ENCODE measurements around the gene WDR46. TPM values are rescaled to one million over a fixed set of nuclear protein-coding genes. Genes with fewer than 3 reads are reported as not detected.

Gene WDR46
- total RNA-seq, 1 donor from 2014 or later, result 117 TPM

DNA sequence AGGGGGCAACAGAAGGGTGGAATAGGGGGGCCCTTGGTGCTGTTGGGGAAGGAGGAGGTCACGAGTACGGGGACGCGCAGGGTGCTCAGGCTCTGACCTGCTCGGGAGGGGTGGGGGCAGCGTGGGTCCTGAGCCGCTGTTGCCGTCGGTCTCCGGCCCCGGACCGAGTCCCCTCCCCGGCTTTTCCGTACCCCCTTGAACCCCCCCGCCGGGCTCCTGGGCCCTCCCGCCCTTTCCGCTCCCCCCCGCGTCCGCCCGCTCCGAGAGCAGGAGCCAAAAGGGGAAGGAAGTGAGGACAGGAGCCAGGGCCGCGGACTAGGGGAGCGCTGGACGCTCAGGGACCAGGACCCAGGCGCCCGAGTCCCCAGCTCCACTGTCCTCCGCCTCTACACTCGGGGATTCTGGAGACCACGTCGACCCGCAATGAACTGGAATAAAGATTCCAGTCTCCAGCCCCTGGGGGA is 9.8 kb upstream of the WDR46 start, which contains the start of gene RGL2:
Gene RGL2, minus strand, starts transcription at position 170 of the 464 bp plus-strand sequence. CDS start 332 bp downstream, outside the sequence.
- POLR2A ChIA-PET, result interaction anchor here (0.6 to 5.3 kb wide), 23 partner anchors 9 to 1560 kb away, joined by 3 to 84 read pairs (median 5); partner anchors contain the start of genes B3GALT4, CUTA, PFDN6 and RING1
- H3K27ac Mint-ChIP-seq, result peak within 1 kb of the TSS; percentile 98
- DNase-seq (peak; percentile 63), ATAC-seq (ENCODE audit: low read depth) (peak; percentile 45)
- TF ChIP-seq, protein P1, sequence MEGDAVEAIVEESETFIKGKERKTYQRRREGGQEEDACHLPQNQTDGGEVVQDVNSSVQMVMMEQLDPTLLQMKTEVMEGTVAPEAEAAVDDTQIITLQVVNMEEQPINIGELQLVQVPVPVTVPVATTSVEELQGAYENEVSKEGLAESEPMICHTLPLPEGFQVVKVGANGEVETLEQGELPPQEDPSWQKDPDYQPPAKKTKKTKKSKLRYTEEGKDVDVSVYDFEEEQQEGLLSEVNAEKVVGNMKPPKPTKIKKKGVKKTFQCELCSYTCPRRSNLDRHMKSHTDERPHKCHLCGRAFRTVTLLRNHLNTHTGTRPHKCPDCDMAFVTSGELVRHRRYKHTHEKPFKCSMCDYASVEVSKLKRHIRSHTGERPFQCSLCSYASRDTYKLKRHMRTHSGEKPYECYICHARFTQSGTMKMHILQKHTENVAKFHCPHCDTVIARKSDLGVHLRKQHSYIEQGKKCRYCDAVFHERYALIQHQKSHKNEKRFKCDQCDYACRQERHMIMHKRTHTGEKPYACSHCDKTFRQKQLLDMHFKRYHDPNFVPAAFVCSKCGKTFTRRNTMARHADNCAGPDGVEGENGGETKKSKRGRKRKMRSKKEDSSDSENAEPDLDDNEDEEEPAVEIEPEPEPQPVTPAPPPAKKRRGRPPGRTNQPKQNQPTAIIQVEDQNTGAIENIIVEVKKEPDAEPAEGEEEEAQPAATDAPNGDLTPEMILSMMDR (IDR thresholded peaks at IDR 0.05), result no peak
- intact Hi-C loops (cut with micrococcal nuclease), result loop anchor here (1.0 to 5.0 kb wide), 11 partner anchors 10 to 137 kb away; partner anchors contain the start of genes B3GALT4, KIFC1, PFDN6 and RXRB
- peaks cover 74% of the 10 kb centered on the region for H3K36me3 Mint-ChIP-seq (ENCODE audit: low read depth)
- H3K27me3 Mint-ChIP-seq, result no peaks in the 10 kb centered on the region
- peaks cover 32% of the 10 kb centered on the region for H3K4me1 Mint-ChIP-seq
- H3K4me3 Mint-ChIP-seq, result peak within 1 kb of the TSS; percentile 96
- CTCF ChIA-PET, result interaction anchor here (0.7 to 3.2 kb wide), 9 partner anchors 10 to 46 kb away, joined by 3 to 17 read pairs (median 4); partner anchors contain the start of genes B3GALT4, PFDN6, WDR46 and ZBTB22
- H3K9me3 Mint-ChIP-seq, result no peaks in the 10 kb centered on the region

DNA sequence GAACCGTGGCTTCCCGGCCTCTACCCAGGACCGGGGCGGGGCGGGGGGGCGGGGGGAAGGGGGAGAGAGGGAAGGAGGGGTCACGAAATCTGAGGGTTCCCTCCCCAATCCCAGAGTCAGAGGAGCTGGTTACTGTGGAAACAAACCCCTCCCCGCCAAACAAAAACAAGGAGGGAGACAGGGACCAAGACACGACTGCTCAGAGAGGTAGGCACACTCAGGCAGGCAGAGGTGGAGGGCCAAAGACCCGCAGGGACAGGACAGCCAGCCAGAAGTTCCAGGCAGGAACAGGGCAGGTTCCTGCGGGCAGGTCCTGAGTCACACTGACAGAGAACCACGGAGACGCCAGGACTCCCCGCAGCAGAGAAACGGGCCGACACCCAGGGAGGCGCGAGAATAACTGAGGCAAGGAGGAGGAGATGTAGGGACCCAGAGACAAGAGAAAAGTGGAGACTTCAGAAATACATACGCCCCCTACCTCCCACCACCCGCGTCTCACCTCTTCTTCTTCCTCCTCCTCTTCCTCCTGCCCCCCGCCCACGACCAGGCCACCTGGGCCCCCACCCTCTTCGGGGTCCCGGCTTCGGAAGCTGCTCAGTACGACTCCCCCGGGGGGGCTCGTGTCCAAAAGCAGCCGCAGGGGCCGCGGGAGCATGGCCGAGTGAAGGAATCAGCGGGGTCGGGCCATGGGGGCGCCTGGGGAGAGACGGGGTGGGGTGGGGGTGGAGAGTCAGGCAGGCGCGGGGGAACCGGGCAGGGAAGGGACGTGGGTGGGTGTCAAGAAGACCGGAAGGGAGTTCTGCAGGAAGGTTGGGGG is 9.1 kb upstream of the WDR46 start:
- peak; percentile 19 for ATAC-seq (ENCODE audit: low read depth)
- peaks cover 74% of the 10 kb centered on the region for H3K36me3 Mint-ChIP-seq (ENCODE audit: low read depth)
- intact Hi-C loops (cut with micrococcal nuclease), result loop anchor here (5.0 kb wide), 2 partner anchors 129 to 136 kb away; no protein-coding TSS in a partner anchor
- H3K9me3 Mint-ChIP-seq, result no peaks in the 10 kb centered on the region
- H3K4me3 Mint-ChIP-seq, result peak overlapping the region; percentile 96
- no peaks in the 10 kb centered on the region for H3K27me3 Mint-ChIP-seq
- peaks cover 29% of the 10 kb centered on the region for H3K4me1 Mint-ChIP-seq
- ChIA-PET CTCF (interaction anchor here (1.4 to 3.2 kb wide), 7 partner anchors 9 to 47 kb away, joined by 3 to 17 read pairs (median 9); partner anchors contain the start of genes B3GALT4, PFDN6 and WDR46), POLR2A (interaction anchor here (0.7 to 5.3 kb wide), 18 partner anchors 9 to 1102 kb away, joined by 3 to 84 read pairs (median 16); partner anchors contain the start of genes B3GALT4, CUTA, PFDN6 and RPS18)
- DNase-seq, result peak; percentile 54
- H3K27ac Mint-ChIP-seq, result peak overlapping the region; percentile 98
- TF ChIP-seq, protein P1 (IDR thresholded peaks at IDR 0.05), result no peak

DNA sequence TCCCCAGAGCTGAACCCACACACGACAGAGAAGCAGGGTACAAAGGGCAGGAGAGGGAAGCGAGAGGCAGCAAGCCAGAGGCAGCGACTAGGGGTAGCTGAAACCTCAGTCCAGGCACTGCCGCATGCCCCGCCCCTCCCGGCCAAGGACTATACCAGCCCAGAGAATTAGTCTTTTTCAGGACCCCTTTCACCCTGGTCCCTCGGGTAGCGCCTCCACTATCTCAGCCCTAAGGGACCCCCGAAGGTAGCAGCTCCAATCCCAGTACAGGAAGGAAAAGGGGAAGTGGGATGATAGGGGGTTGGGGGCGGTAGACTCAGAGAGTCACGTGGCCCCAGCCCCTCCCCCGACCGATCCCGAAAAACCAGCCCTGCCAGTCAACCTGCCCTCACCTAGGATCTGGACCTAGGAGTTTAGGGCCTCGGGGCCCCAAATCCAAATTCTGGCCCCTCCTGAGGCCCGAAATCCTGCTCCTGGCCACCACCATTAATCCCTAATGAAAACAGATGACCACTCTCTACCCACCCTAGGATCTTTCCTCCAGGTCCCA is 8.4 kb upstream of the WDR46 start:
- POLR2A ChIA-PET, result interaction anchor here (0.6 to 5.3 kb wide), 13 partner anchors 8 to 1102 kb away, joined by 3 to 84 read pairs (median 19); partner anchors contain the start of genes B3GALT4, PFDN6, RPS18 and RXRB
- Mint-ChIP-seq H3K9me3 (no peaks in the 10 kb centered on the region), H3K27me3 (no peaks in the 10 kb centered on the region), H3K4me3 (peak overlapping the region; percentile 96), H3K27ac (peak overlapping the region; percentile 83), H3K4me1 (peaks cover 31% of the 10 kb centered on the region), H3K36me3 (ENCODE audit: low read depth) (peaks cover 79% of the 10 kb centered on the region)
- CTCF ChIA-PET, result interaction anchor here (1.4 to 1.6 kb wide), 3 partner anchors 8 to 47 kb away, joined by 3 to 10 read pairs (median 4); partner anchors contain the start of genes B3GALT4, PFDN6 and WDR46
- intact Hi-C loops (cut with micrococcal nuclease), result loop anchor here (5.0 kb wide), 2 partner anchors 130 to 135 kb away; no protein-coding TSS in a partner anchor
- DNase-seq (peak; percentile 45), ATAC-seq (ENCODE audit: low read depth) (peak; percentile 9)
- TF ChIP-seq, protein P1 (IDR thresholded peaks at IDR 0.05), result no peak

DNA sequence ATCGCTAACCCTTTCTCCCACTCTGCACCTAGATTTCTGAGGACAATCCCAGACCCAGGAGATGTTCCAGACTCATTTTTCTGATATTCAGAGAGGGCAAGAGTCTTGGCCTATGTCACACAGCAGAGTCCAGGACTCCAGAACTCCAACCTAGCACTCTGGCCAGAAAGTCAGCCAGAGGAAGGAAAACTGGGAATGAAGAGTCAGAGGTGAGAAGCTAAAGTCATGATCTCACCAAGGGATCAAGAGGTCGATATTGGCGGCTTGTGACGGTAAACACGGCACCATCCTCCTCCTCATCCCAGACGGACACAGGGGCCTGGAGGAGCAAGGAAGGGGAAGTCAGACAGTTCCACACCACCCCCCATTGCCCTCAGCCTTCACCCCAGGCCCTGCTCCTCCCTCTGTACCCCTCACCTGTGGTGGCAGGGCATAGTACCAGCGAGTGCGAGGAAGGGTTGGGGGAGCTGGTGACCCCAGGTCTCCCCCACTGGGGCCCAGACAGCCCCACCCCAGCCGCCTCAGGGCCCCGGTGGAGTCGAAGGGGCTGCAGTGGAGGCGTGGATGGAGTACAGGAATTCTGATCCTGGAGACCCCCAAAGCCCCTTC is 7.9 kb upstream of the WDR46 start:
- H3K4me3 Mint-ChIP-seq, result peak overlapping the region; percentile 96

More for the DNA sequence above, 7.9 kb upstream of the WDR46 start:
- CTCF ChIA-PET, result interaction anchor here (1.4 to 1.6 kb wide), 3 partner anchors 8 to 48 kb away, joined by 3 to 10 read pairs (median 4); partner anchors contain the start of genes B3GALT4, PFDN6 and WDR46
- intact Hi-C loops (cut with micrococcal nuclease), result loop anchor here (5.0 kb wide), 2 partner anchors 130 to 135 kb away; no protein-coding TSS in a partner anchor
- ATAC-seq (ENCODE audit: low read depth) (no peak), DNase-seq (no peak)
- H3K4me1 Mint-ChIP-seq, result peaks cover 31% of the 10 kb centered on the region
- POLR2A ChIA-PET, result interaction anchor here (0.6 to 5.3 kb wide), 11 partner anchors 8 to 326 kb away, joined by 3 to 84 read pairs (median 19); partner anchors contain the start of genes B3GALT4, PFDN6, RPS18 and TAPBP
- TF ChIP-seq, protein P1 (IDR thresholded peaks at IDR 0.05), result no peak
- H3K9me3 Mint-ChIP-seq, result no peaks in the 10 kb centered on the region
- peak overlapping the region; percentile 83 for H3K27ac Mint-ChIP-seq
- H3K36me3 Mint-ChIP-seq (ENCODE audit: low read depth), result peaks cover 79% of the 10 kb centered on the region
- H3K27me3 Mint-ChIP-seq, result no peaks in the 10 kb centered on the region
